ENCODE measurements around the gene SLC38A4.
A peak's percentile ranks its signal among the peaks of the same experiment; 100 is the strongest.
"Not testable (repeated sequence)": the region's sequence is repeated elsewhere in the genome, so short reads cannot be mapped to it uniquely, and the experiment has no call there.

Gene SLC38A4

DNA sequence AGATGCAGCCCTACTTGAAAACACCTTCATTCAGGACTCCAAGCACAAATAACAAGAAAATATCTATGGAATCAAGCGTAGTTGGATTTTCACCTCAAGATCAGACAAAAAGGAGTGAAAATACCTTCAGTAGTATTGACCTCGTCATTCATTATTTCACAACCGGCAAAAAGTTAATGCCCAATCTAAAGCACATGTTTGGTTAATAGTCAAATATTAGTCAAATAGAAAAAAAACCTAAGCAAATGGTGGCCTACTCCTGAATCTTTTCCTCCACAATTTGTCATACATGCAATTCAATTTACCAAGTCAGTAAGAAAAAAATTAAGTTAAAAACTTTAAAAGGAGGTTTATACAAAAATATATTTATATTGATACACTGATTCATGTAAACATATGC lies 50.0 kb downstream of the SLC38A4 start:
- DNase-seq (ENCODE audit: low read depth), result no peak

DNA sequence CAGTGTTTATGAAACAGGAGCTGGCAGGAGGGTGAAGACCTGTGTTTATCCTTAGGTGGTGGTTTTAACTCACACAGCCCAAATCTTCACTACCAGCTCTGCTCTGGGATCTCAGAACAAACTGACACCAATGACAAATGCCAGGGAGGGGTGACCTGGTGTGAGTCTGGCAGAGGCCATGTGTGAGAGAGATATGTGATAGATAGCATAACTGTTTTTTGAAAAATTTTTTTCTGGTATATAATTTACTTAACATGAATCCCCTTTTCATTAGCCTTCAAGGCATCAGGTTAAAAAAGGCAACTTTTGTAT lies 51.5 kb downstream of the SLC38A4 start:
- DNase-seq (ENCODE audit: low read depth), result no peak

DNA sequence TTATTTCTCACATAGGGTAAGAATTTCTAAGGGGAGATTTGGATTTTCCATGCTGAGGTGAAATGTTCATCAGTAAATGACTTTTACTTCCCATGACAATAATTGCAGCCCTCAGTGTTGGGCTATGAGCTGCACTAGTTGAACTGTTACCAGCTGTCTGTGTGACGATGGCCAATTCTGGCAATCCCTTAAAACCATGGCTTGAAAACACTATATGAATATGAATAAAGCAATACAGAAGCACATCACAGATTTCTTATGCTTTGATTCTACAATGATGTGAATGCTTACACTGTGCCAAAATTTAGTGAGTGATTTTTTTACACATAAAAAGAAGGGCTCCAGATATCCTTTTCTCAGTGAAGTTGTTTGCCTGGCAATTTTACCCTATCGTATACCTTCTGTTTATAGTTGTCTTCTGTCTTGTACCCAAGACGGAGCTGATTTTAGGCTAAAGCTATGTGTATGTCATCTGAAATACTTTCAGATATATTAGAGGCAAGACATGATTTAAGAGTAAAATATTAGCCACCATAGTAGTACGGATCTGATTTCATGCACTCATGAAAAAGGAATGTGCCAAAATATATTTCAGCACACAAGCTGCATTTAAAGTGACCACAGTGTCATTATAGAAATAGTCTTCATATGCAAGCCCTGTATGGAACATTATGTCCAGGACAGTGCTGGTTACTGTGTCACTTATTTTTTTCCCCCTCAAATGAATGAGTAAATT lies 52.0 kb downstream of the SLC38A4 start:
- no peak for DNase-seq (ENCODE audit: low read depth)

DNA sequence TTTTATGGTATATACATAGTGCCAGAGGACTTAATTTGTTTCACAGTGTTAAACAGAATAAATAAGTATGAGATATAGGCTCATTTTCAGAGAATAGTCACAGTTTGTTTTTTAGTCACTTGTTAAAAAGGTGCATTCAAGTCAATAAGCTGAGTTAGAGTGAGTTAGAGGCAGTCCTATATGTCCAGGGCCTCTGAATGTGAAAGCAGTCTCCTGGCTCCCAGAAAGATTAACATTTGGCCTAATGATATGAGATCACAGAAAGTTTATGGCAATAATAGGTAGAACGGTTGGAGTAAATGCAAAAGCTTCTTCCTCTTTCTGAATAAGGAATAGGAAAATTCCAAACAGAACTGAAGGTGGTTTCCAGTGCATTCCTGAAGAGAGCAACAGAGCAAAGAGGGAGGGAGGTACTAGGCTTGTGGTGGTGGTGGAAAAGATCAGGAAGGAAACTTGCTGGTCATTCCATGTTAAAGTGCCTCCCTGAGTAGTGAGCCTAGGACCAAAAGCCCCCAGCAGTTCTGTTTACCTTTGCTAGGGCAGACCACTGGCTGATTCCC lies 54.4 kb downstream of the SLC38A4 start:
- no peak for DNase-seq (ENCODE audit: low read depth)

DNA sequence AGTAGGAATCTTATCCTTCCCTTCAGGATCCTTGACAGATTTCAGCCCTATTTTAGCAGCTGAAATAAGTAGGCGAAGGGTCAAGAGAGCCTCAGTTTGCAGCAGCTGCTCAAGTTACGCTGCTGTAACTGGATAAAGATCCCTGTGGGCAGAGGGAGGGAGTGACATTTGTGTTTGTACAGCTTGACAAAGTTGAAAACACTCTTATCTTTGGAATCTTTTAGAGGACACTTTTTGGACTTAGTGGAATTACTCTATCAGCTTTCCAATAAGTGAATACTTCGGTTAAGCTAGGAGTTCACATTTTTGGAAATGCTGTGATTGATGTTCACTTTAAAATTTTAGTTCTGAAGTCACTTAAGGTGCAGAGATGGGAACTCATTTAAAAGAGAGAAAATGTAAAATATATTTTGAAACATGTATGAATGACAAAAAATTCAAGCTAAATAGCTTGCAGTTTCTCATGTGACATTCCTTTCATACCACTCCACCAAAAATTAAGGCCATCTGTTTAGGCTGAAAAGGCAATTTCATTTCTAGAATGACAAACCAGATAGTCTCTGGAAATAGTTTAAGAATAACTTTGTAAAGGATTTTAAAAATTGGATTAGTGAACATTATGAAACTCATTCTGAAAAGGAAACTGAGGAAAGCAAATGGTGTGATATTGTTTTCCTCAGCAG lies 55.2 kb downstream of the SLC38A4 start:
- DNase-seq (ENCODE audit: low read depth), result no peak

DNA sequence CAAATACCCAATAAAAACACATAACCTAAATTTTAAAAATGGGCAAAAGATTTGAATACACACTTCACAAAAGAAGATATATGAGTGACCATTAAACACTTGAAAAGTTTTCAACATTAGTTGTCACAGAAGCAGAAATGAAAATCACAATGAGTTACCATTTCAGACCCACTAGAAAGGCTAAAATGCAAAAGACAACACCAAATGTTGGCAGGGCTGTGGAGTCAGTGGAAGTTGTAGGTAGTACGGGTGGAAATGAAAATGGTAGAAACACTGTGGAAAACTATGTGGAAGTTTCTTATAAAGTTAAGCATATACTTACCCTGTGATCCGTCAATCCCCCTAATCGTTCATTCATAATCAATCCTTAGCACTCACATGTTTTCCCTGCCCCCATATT lies 61.8 kb downstream of the SLC38A4 start:
- DNase-seq (ENCODE audit: low read depth), result no peak

DNA sequence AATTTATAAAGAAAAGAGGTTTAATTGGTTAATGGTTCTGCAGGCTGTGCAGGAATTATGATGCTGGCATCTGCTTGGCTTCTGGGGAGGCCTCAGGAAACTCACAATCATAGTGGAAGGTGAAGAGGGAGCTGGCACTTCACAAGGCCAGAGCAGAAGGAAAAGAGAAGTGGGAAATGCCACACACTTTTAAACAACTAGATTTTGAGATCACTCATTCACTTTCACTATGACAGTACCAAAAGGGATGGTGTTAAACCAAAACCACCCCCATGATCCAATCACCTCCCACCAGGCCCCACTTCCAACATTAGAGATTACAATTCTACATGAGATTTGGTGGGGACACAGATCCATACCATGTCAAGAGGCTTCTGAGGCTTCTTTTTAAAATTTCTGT lies 62.6 kb downstream of the SLC38A4 start:
- no peak for DNase-seq (ENCODE audit: low read depth)

DNA sequence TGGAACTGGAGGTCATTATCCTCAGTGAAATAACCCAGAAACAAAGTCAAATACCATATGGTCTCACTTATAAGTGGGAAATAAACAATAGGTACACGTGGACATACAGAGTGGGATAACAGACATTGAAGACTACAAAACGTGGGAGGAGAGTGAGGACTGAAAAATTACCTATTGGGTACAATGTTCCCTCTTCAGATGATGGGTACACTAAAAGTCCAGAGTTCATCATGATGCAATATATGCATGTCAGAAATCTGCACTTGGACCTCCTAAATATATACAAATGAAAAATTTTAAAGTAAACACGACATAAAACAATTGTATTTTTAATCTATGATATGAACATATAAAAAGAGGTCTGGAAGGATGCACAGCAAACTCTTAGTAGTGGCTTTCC lies 71.2 kb downstream of the SLC38A4 start:
- no peak for DNase-seq (ENCODE audit: low read depth)

DNA sequence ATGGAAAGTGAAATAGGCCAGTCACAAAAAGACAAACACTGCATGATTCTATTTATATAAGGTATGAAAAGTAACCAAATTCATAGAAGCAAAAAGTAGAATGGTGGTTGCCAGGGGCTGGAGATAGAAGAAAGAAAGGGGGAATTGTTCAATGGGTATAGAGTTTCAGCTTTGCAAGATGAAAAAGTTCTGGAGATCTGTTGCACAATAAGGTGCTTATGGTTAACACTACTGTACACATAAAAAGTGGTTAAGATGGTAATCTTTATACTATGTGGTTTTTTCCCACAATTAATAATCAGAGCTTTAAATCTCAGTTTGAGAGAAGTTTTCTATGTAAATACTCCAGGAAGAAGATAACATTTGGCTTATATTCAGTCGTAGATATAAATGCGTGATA lies 73.4 kb downstream of the SLC38A4 start:
- DNase-seq (ENCODE audit: low read depth), result no peak

DNA sequence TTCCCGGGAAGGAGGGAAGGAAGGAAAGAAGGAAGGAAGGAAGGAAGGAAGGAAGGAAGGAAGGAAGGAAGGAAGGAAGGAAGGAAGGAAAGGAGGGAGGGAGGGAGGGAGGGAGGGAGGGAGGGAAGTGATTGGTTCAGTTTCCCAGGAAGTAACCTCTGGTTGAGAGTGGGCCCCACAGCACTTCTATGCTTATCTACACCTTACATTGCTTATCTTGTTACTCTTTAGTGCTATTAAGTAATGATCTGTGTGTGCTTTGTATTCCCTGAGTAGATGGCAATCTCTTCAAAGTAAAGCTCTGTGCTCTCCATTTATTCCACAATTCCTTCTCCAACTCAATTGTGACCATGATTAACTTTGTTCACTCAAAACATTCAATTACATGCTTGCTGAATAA lies 74.6 kb downstream of the SLC38A4 start:
- no peak for DNase-seq (ENCODE audit: low read depth)

DNA sequence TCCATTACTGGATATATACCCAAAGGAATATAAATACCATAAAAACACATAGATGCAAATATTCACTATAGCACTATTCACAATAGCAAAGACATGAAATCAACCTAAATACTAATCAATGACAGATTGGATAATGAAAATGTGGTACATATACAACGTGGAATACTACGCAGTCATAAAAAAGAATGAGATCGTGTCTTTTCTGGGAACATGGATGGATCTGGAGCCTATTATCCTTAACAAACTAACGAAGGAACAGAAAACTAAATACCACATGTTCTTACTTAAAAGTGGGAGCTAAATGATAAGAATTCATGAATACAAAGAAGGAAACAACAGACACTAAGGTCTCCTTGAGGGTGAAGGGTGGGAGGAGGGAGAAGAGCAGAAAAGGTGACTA lies 76.5 kb downstream of the SLC38A4 start:
- DNase-seq (ENCODE audit: low read depth), result no peak

DNA sequence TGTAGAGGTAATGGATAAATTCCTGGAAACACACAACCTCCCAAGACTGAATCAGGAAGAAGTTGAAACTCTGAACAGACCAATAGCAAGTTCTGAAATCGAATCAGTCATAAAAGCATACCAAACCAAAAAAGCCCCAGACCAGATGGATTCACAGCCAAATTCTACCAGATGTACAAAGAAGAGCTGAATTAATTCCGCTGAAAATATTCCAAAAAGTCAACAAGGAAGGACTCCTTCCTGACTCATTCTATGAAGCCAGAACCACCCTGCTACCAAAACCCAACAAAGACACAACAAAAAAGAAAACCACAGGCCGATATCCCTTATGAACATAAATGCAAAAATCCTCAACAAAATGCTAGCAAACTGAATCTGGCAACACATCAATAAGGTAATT lies 81.5 kb downstream of the SLC38A4 start:
- DNase-seq (ENCODE audit: low read depth), result peak; percentile 14

DNA sequence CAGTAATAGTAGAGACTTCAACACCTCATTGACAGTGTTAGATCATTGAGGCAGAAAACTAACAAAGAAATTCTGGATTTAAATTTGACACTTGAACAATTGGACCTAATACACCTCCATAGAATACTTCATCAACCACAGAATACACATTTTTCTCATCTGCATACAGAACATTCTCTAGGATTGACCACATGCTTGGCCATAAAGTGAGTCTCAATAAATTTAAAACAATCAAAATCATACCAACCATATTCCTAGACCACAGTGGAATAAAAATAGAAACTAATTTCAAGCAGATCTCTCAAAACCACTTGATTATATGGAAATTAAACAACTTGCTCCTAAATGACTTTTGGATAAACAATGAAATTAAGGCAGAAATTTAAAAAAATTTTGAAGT lies 82.3 kb downstream of the SLC38A4 start:
- DNase-seq (ENCODE audit: low read depth), result no peak

DNA sequence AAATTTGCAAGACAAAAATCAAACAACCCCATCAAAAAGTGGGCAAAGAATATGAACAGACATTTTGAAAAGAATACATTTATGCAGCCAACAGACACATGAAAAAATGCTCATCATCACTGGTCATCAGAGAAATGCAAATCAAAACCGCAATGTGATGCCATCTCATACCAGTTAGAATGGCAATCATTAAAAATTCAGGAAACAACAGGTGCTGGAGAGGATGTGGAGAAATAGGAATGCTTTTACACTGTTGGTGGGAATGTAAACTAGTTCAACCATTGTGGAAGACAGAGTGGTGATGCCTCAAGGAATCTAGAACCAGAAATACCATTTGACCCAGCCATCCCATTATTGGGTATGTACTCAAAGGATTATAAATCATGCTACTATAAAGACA lies 83.5 kb downstream of the SLC38A4 start:
- not testable (repeated sequence) for DNase-seq (ENCODE audit: low read depth)

DNA sequence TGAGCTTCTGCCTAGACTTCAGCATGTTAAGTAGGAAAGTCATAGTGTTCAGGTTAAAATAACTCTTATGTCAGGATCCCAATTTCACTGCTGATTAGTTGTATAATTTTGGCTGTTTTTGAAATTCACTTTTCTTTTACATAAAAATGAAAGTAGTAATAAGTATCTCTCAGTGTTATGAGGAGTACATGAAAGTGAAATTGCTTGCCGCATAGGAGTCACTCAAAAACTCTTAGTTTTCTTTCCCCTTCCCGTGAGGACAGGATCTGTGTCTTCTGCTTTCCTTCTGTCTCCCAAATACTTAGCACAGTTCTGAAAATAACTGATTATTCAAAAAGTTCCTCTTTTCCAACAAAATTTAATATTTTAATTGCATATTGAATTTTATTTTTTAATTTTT lies 100.5 kb downstream of the SLC38A4 start:
- no peak for DNase-seq (ENCODE audit: low read depth)

DNA sequence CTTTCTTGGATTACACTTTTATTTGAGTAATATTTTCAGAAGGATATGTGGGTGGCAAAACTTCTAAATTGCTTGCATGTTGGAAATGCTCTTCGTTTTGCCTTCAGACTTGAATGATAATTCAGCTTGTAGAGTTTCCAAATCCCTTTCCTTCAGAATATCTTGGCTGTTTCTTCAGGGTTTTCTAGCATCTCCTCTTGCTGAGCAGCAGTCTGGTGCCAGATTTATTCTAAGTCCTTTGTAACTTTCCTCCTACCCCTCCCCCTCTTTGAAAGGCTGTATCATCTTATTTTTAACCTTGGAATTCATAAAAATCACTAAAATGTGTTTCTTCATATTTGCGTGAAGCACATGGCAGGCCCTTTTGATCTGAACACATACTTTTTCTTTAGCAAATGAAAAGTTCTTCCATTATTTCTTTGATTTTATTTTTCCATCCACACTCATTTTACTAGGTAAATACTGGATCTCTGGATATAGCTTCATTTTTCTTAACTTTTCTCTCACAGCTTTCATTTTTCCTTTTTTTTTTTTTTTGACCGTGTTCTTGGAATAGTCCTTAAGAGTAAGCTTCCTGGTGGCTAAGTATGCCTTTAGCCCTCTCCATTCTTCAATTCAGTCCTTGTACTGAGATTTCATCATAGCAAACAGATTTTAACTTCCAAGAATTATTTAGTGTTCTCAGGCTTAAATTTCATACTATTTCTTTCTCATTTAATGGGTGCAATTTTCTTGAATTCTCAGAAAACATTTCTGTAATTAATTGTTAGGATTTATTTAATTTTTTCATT lies 102.0 kb downstream of the SLC38A4 start:
- DNase-seq (ENCODE audit: low read depth), result no peak

DNA sequence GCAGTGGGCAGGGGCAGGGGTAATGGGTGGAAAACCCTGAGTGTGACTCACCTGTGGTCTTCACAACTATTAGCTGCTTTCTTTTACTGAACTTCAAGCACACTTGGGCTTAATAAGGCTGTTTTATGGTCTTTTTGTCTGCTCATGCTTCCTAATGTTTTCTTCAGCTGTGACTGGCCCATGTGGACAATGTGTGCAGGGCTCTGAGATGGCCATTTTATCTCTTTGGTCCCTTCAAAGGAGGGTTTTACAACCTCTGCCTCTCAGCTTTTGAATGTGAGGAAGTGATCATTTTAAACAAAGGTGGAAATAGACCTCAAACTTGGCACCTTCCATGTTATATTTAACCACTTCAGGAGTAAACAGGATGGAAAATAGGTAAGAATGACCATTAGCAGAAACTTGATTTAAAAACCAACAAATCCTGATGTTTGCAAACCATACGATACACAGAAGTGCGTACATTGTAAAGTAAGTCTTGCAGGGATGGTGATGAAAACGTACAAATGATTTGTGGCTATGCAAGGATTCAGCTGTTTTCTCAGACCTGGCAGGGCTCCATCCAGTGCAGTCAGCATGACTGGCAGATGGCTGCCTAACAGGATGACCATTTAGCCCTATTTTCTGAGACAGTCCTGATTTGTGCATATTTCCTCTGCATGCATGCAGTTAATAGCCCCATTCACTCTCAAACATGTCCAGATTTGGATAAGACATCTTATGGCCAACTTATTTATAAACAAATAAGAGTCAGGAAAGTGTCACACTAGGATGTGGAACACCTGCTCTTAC lies 103.2 kb downstream of the SLC38A4 start:
- DNase-seq (ENCODE audit: low read depth), result no peak

DNA sequence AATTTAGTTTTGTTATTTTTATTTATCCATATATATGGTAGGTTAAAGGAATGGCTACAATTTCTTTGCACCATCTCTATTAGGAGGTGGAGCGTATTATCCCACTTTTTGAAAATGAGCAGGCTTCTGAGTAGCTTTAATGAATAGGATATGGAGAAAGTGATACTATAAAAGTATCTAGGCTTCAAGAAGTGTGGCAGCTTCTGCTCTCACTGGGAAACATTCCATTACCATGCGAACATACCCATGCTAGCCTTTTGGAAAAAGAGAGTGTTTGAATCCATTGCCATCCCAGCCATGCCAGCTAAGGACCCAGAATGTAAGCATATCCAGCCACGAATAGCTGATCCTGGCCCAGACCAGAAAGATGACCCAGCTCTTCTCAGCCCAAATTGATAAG lies 107.3 kb downstream of the SLC38A4 start:
- DNase-seq (ENCODE audit: low read depth), result no peak

DNA sequence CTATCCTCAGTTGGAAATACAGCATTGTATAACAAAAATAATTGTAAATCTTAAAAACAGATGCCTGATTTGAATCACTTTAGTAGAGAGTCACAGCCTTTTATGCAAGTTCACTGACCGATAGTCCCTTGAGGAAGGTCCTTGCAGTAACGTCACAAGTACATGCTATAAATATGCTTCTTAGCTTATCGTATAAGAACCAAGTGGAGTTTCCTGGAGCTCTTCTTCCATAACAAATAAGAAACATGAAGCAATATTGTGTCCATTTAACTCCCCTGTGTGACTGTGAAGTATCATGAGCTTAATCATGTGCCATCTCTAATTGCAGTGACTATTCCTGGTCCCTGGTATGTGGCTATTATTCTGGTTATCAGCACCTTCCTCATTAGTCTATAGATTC lies 107.9 kb downstream of the SLC38A4 start:
- no peak for DNase-seq (ENCODE audit: low read depth)

DNA sequence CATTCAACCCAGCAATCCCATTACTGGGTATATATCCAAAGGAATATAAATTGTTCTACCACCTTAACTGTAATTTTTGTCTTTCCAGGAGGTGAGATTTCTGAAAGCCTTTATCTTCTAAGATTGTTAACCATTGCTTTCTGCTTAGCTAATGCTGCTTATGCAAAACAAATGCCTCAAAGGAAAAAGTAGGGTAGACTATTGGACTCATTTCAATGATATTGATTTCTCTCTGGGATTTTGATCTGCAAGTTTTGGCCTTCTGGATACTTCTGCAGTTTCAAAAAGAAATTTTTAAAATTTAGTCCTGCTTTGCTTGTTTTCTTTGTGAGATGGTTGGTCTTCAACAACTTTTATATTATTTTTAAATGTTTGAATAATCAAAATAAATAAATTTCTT lies 108.6 kb downstream of the SLC38A4 start:
- DNase-seq (ENCODE audit: low read depth), result no peak
